ENCODE measurements around the gene PRKD1. TPM values are rescaled to one million over a fixed set of nuclear protein-coding genes. Genes with fewer than 3 reads are reported as not detected.
"Not testable (repeated sequence)": the region's sequence is repeated elsewhere in the genome, so short reads cannot be mapped to it uniquely, and the experiment has no call there.

PRKD1 gene
- total RNA-seq, 2 experiments from 2014 or later, result not detected

DNA sequence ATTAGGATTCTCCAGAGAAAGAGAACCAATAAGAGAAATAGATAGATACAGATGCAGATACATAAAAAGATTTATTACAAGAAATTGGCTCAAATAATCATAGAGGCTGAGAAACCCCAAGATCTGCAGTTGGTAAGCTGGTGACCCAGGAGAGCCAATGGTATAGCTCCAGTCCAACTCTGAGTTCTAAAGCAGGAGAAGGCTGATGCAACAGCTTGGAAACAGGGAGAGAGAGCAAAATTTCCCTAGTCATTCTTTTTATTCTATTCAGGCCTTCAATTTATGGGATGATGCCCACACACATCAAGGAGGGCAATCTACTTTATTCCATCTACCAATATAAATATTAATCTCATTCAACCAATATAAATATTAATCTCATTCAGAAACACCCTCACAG, 218.2 kb downstream of the PRKD1 start:
- no peak overlapping the region for H3K27ac Mint-ChIP-seq
- H3K27me3 Mint-ChIP-seq, result no peaks in the 10 kb centered on the region
- H3K27ac ChIP-seq (ENCODE audit: low read depth in 1 of 2, low read length in 2 of 2), result no peak overlapping the region
- no peaks in the 10 kb centered on the region for H3K4me1 Mint-ChIP-seq (ENCODE audit: low read depth)
- ChIA-PET CTCF (no interaction called here), POLR2A (no interaction called here)
- H3K36me3 ChIP-seq (ENCODE audit: insufficient read depth, low read length), result no peaks in the 10 kb centered on the region
- DNase-seq (no peak), ATAC-seq (ENCODE audit: poor library complexity) (no peak)
- no peak overlapping the region for H3K4me3 ChIP-seq (ENCODE audit: low read length)
- no peaks in the 10 kb centered on the region for H3K27me3 ChIP-seq (ENCODE audit: control insufficient read depth in 1 of 2, insufficient read depth in 2 of 2, low read length in 2 of 2)
- no peaks in the 10 kb centered on the region for H3K36me3 Mint-ChIP-seq (ENCODE audit: low read depth)
- no peaks in the 10 kb centered on the region for H3K4me1 ChIP-seq (ENCODE audit: insufficient read depth, low read length)
- no peak for TF ChIP-seq CTCF (IDR thresholded peaks at IDR 0.05)
- H3K9me3 ChIP-seq (ENCODE audit: control insufficient read depth in 1 of 2, insufficient read depth in 1 of 2, low read length in 2 of 2), result peaks cover 0 to 6% of the 10 kb centered on the region in 2 experiments
- no peak overlapping the region for H3K4me3 Mint-ChIP-seq
- peaks cover 14% of the 10 kb centered on the region for H3K9me3 Mint-ChIP-seq
- intact Hi-C loops (cut with DNase I, micrococcal nuclease), result no loop called here

DNA sequence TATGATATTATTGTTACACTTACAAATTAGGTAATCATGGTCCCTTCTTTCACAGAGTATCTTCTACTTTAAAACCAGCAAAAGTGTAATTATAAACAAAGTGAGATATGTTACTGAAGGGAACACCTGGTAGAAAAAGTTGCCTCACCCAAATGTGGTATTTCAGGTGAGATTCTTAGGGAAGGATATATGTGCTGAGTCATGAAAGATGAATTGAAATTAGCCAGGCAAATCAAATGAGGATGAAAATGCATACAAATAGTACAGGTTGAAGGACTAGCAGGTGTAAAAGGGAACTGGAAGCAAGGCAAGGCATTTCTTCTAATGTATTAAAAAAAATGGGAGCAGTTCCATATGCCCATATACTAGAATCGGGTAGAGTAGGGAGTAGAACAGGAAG, 220.9 kb downstream of the PRKD1 start:
- DNase-seq (no peak), ATAC-seq (ENCODE audit: poor library complexity) (no peak)
- no peaks in the 10 kb centered on the region for H3K27me3 ChIP-seq (ENCODE audit: control insufficient read depth in 1 of 2, insufficient read depth in 2 of 2, low read length in 2 of 2)
- peaks cover 0 to 6% of the 10 kb centered on the region in 2 experiments for H3K9me3 ChIP-seq (ENCODE audit: control insufficient read depth in 1 of 2, insufficient read depth in 1 of 2, low read length in 2 of 2)
- H3K9me3 Mint-ChIP-seq, result peaks cover 11% of the 10 kb centered on the region
- no peaks in the 10 kb centered on the region for H3K36me3 Mint-ChIP-seq (ENCODE audit: low read depth)
- no peaks in the 10 kb centered on the region for H3K27me3 Mint-ChIP-seq
- no peak overlapping the region for H3K27ac ChIP-seq (ENCODE audit: low read depth in 1 of 2, low read length in 2 of 2)
- no peak overlapping the region for H3K4me3 Mint-ChIP-seq
- intact Hi-C loops (cut with DNase I, micrococcal nuclease), result no loop called here
- ChIA-PET POLR2A (no interaction called here), CTCF (no interaction called here)
- no peak overlapping the region for H3K27ac Mint-ChIP-seq
- H3K4me1 Mint-ChIP-seq (ENCODE audit: low read depth), result no peaks in the 10 kb centered on the region
- no peaks in the 10 kb centered on the region for H3K4me1 ChIP-seq (ENCODE audit: insufficient read depth, low read length)
- H3K4me3 ChIP-seq (ENCODE audit: low read length), result no peak overlapping the region
- no peak for TF ChIP-seq CTCF (IDR thresholded peaks at IDR 0.05)
- H3K36me3 ChIP-seq (ENCODE audit: insufficient read depth, low read length), result no peaks in the 10 kb centered on the region

DNA sequence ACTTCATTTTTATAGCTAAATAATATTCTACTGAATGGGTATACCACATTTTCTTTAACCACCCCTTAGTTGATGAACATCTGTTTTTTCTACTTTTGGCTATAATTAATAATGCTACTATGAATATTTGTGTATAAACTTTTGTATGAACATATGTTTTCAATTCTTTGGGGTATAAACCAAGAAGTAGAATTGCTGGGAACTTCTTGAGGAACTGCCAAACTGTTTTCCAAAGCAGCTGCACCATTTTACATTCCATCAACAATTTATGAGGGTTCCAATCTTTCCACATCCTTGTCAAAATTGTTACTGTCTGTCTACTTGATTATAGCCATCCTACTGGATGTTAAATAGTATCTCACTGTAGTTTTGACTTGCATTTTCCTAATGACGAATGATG, 221.8 kb downstream of the PRKD1 start:
- Histone ChIP-seq H3K27me3 (ENCODE audit: control insufficient read depth in 1 of 2, insufficient read depth in 2 of 2, low read length in 2 of 2) (no peaks in the 10 kb centered on the region), H3K27ac (ENCODE audit: low read depth in 1 of 2, low read length in 2 of 2) (no peak overlapping the region), H3K36me3 (ENCODE audit: insufficient read depth, low read length) (no peaks in the 10 kb centered on the region), H3K4me1 (ENCODE audit: insufficient read depth, low read length) (no peaks in the 10 kb centered on the region), H3K9me3 (ENCODE audit: control insufficient read depth in 1 of 2, insufficient read depth in 1 of 2, low read length in 2 of 2) (peaks cover 1 to 6% of the 10 kb centered on the region in 2 experiments), H3K4me3 (ENCODE audit: low read length) (no peak overlapping the region)
- no peak for TF ChIP-seq CTCF (IDR thresholded peaks at IDR 0.05)
- POLR2A ChIA-PET, result no interaction called here
- no peak overlapping the region for H3K27ac Mint-ChIP-seq
- peaks cover 13% of the 10 kb centered on the region for H3K9me3 Mint-ChIP-seq
- no peaks in the 10 kb centered on the region for H3K27me3 Mint-ChIP-seq
- ATAC-seq (ENCODE audit: poor library complexity) (no peak), DNase-seq (no peak)
- no peaks in the 10 kb centered on the region for H3K36me3 Mint-ChIP-seq (ENCODE audit: low read depth)
- CTCF ChIA-PET, result no interaction called here
- no peak overlapping the region for H3K4me3 Mint-ChIP-seq
- intact Hi-C loops (cut with DNase I, micrococcal nuclease), result no loop called here
- no peaks in the 10 kb centered on the region for H3K4me1 Mint-ChIP-seq (ENCODE audit: low read depth)

DNA sequence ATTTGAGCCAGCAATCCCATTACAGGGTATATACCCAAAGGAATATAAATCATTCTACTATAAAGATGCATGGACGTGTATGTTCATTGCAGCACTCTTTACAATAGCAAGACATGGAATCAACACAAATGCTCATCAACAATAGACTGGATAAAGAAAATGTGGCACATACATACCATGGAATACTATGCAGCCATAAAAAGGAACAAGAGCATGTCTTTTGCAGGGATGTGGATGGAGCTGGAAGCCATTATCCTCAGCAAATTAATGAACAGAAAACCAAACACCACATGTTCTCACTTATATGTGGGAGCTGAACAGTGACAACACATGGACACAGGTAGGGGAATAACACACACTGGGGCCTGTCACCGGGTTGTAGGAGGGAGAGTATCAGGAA, 238.1 kb downstream of the PRKD1 start:
- peaks cover 17% of the 10 kb centered on the region for H3K9me3 Mint-ChIP-seq
- H3K4me3 ChIP-seq (ENCODE audit: low read length); ATAC-seq (ENCODE audit: poor library complexity); CTCF ChIA-PET; intact Hi-C loops (cut with DNase I, micrococcal nuclease); H3K27me3 ChIP-seq (ENCODE audit: control insufficient read depth in 1 of 2, insufficient read depth in 2 of 2, low read length in 2 of 2); H3K4me1 ChIP-seq (ENCODE audit: insufficient read depth, low read length); H3K27me3 Mint-ChIP-seq; DNase-seq; H3K4me1 Mint-ChIP-seq (ENCODE audit: low read depth); H3K4me3 Mint-ChIP-seq; H3K27ac ChIP-seq (ENCODE audit: low read depth in 1 of 2, low read length in 2 of 2); H3K36me3 Mint-ChIP-seq (ENCODE audit: low read depth); H3K27ac Mint-ChIP-seq; H3K36me3 ChIP-seq (ENCODE audit: insufficient read depth, low read length); POLR2A ChIA-PET; H3K9me3 ChIP-seq (ENCODE audit: control insufficient read depth in 1 of 2, insufficient read depth in 1 of 2, low read length in 2 of 2): not testable (repeated sequence)
